ENCODE measurements around the gene TSPAN9. TPM values are rescaled to one million over a fixed set of nuclear protein-coding genes. Genes with fewer than 3 reads are reported as not detected.

Gene TSPAN9
- total and polyA plus RNA-seq, 11 donors = 70.0 to 387 (median 151) TPM

GRCh38 chr12:3267690-3268089 lies 190.5 kb downstream of the TSPAN9 start:
- H3K4me3 ChIP-seq = no peak overlapping the region
- peaks cover 0 to 77% (median 48%) of the 10 kb centered on the region in 12 donors for H3K4me1 ChIP-seq
- H3K36me3 ChIP-seq = peaks cover 0 to 3% (median 0%) of the 10 kb centered on the region in 9 donors
- intact Hi-C loops (cut with DNase I) = no loop called here
- no peaks in the 10 kb centered on the region for H3K9me3 ChIP-seq
- peak overlapping the region in 10 of 12 donors; percentile 5 to 100 (median 80) for H3K27ac ChIP-seq
- TF ChIP-seq CTCF (IDR thresholded peaks at IDR 0.05) (peak in 1 of 12 donors; percentile 11), POLR2A (IDR thresholded peaks at IDR 0.05) (no peak)
- 57 to 72% (median 65%) methylated on average over 5 to 11 of the region's 11 CpGs for WGBS, 4 donors
- H3K27me3 ChIP-seq = no peaks in the 10 kb centered on the region
- ATAC-seq = peak in 1 of 4 donors; percentile 4
- DNase-seq = no peak

GRCh38 chr12:3269594-3269993 lies 192.4 kb downstream of the TSPAN9 start:
- Histone ChIP-seq H3K4me1 (peaks cover 7 to 77% (median 53%) of the 10 kb centered on the region in 12 donors), H3K27me3 (no peaks in the 10 kb centered on the region), H3K9me3 (no peaks in the 10 kb centered on the region), H3K4me3 (no peak overlapping the region), H3K36me3 (peaks cover 0 to 6% (median 0%) of the 10 kb centered on the region in 9 donors), H3K27ac (peak overlapping the region in 3 of 12 donors; percentile 28 to 85 (median 80))
- ATAC-seq (no peak), DNase-seq (no peak)
- WGBS, 4 donors = 73 to 85% (median 77%) methylated on average over 10 to 11 of the region's 11 CpGs
- TF ChIP-seq CTCF (IDR thresholded peaks at IDR 0.05) (no peak), POLR2A (IDR thresholded peaks at IDR 0.05) (no peak)
- intact Hi-C loops (cut with DNase I) = no loop called here

GRCh38 chr12:3271146-3271545 lies 194.0 kb downstream of the TSPAN9 start:
- Histone ChIP-seq H3K27ac (peak overlapping the region in 7 of 12 donors; percentile 34 to 85 (median 66)), H3K36me3 (peaks cover 0 to 6% (median 0%) of the 10 kb centered on the region in 9 donors), H3K27me3 (no peaks in the 10 kb centered on the region), H3K4me1 (peaks cover 7 to 77% (median 47%) of the 10 kb centered on the region in 12 donors), H3K9me3 (no peaks in the 10 kb centered on the region), H3K4me3 (no peak overlapping the region)
- WGBS, 4 donors = 81 to 87% (median 83%) methylated on average over 1 of the region's 1 CpG
- DNase-seq (no peak), ATAC-seq (no peak)
- TF ChIP-seq POLR2A (IDR thresholded peaks at IDR 0.05) = no peak
- no peak for TF ChIP-seq CTCF (IDR thresholded peaks at IDR 0.05)
- intact Hi-C loops (cut with DNase I) = loop anchor here in 4 of 10 donors (5.0 to 10.0 kb wide), 4 partner anchors 59 to 69 kb away; no protein-coding TSS in a partner anchor

- 44 to 55% (median 48%) methylated on average over 6 of the region's 6 CpGs for WGBS, 4 donors
- Histone ChIP-seq H3K27me3 (no peaks in the 10 kb centered on the region), H3K4me3 (no peak overlapping the region), H3K36me3 (peaks cover 0 to 8% (median 0%) of the 10 kb centered on the region in 9 donors), H3K9me3 (no peaks in the 10 kb centered on the region), H3K27ac (peak overlapping the region in 7 of 12 donors; percentile 29 to 85 (median 70)), H3K4me1 (peaks cover 7 to 77% (median 43%) of the 10 kb centered on the region in 12 donors)
- DNase-seq = no peak
- intact Hi-C loops (cut with DNase I) = loop anchor here in 4 of 10 donors (5.0 to 10.0 kb wide), 4 partner anchors 59 to 69 kb away; no protein-coding TSS in a partner anchor
- TF ChIP-seq POLR2A (IDR thresholded peaks at IDR 0.05) (no peak), CTCF (IDR thresholded peaks at IDR 0.05) (no peak)
- ATAC-seq = no peak
Observed at GRCh38 chr12:3271639-3272038, 194.5 kb downstream of the TSPAN9 start.

Data from heart left ventricle (tissue), 16 donors.